BLaER1 (cell line): ENCODE data around the gene LUZP2.
A peak's percentile ranks its signal among the peaks of the same experiment; 100 is the strongest.

Experiments
- H3K27ac ChIP-seq: shearing (Covaris generic); formaldehyde crosslinking; 2 replicates; pipeline ENCODE4 v1.8.1; 2022
- H3K27me3 ChIP-seq: shearing (Covaris generic); formaldehyde crosslinking; 2 replicates; pipeline ENCODE4 v1.8.1; 2022
- H3K36me3 ChIP-seq: shearing (Covaris generic); formaldehyde crosslinking; 2 replicates; pipeline ENCODE4 v1.8.1; 2022
- H3K4me1 ChIP-seq: shearing (Covaris generic); formaldehyde crosslinking; 2 replicates; pipeline ENCODE4 v1.8.1; 2022
- H3K4me2 ChIP-seq: shearing (Covaris generic); formaldehyde crosslinking; 2 replicates; pipeline ENCODE4 v1.8.1; 2022
- H3K4me3 ChIP-seq: shearing (Covaris generic); formaldehyde crosslinking; 2 replicates; pipeline ENCODE4 v1.8.1; 2022
- H3K9ac ChIP-seq: shearing (Covaris generic); formaldehyde crosslinking; 2 replicates; pipeline ENCODE4 v1.8.1; 2022
- H3K9me3 ChIP-seq: shearing (Covaris generic); formaldehyde crosslinking; 2 replicates; pipeline ENCODE4 v1.8.1; 2022
- H4K20me1 ChIP-seq: shearing (Covaris generic); formaldehyde crosslinking; 2 replicates; pipeline ENCODE4 v1.8.1; 2022
- Cebpa-rat ChIP-seq: shearing (Covaris generic); IDR thresholded peaks from 2 replicates; pipeline ENCODE4 v1.8.1; 2022

The LUZP2 gene

GRCh38 chr11:24739637-24740036, 242.8 kb downstream of the LUZP2 start:
- H3K4me3 ChIP-seq = no peak overlapping the region
- H3K4me2 ChIP-seq = no peak overlapping the region
- no peak overlapping the region for H3K27ac ChIP-seq
- no peak for TF ChIP-seq Cebpa-rat
- H3K27me3 ChIP-seq = no peaks in the 10 kb centered on the region
- H3K4me1 ChIP-seq = peaks cover 11% of the 10 kb centered on the region
- H4K20me1 ChIP-seq = no peaks in the 10 kb centered on the region
- no peaks in the 10 kb centered on the region for H3K36me3 ChIP-seq
- no peaks in the 10 kb centered on the region for H3K9me3 ChIP-seq
- H3K9ac ChIP-seq = no peak overlapping the region

DNA sequence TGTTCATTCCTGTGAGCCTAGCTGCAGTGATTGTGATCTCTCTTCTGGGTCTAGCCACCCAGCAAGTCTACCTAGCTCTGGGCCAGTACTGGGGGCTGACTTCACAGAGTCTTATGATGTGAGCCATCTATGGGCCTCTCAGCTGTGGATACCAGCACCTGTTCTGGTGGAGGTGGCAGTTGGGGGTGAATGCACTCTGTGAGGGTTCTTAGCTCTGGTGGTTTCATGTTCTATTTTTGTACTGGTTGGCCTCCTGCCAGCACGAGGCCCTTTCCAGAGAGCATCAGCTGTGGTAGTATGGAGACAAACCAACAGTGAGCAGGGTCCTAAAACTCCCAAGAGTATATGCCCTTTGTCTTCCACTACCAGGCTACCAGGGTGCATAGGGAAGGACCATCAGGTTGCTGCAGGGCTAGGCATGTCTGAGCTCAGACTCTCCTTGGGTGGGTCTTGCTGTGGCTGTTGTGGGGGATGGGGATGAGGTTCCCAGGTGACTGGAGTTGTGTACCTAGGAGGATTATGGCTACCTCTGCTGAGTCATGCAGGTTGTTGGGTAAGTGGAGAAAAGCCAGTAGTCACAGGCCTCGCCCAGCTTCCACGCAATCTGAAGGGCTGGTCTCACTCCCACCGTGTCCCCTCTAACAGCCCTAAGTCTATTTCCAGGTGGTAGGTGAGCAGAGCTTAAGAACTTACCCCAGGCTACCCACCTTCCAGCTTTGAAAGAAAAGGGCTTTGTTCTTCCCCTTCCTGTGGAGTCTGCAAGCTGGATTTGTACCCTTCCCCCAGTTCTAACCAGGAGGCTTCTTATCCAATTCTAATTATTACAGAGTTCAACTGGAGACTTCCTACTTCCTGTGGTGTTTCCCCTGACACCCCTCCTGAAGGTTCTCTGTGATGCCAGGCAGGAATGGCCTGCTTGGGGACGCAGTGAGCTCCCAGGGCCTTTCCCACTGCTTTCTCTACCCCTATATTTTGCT, 250.7 kb downstream of the LUZP2 start:
- H3K27ac ChIP-seq = peak overlapping the region; percentile 85
- peak overlapping the region; percentile 41; the same call in 1 of the 2 replicates for H3K4me3 ChIP-seq
- H3K27me3 ChIP-seq = no peaks in the 10 kb centered on the region
- TF ChIP-seq Cebpa-rat = no peak
- no peaks in the 10 kb centered on the region for H3K9me3 ChIP-seq
- H3K4me2 ChIP-seq = peak overlapping the region; percentile 86
- H3K4me1 ChIP-seq = peaks cover 31% of the 10 kb centered on the region
- peak overlapping the region; percentile 35; the same call in 1 of the 2 replicates for H3K9ac ChIP-seq
- no peaks in the 10 kb centered on the region for H4K20me1 ChIP-seq
- no peaks in the 10 kb centered on the region for H3K36me3 ChIP-seq

DNA sequence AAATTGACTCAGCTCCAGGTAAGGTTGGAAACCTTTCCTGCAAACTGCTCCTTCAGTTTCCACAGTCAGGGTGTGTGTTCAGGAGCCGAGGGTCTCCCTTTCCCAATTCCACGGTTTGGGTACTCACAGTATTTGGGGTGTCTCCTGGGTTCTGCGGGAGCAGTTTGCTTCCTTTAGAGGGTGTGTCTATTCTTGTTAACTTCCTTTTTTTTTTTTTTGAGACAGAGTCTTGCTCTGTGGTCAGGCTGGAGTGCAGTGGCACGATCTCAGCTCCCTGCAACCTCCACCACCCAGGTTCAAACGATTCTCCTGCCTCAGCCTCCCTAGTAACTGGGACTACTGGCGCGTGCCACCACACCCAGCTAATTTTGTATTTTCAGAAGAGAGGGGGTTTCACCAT, 251.4 kb downstream of the LUZP2 start:
- H3K9me3 ChIP-seq = no peaks in the 10 kb centered on the region
- no peaks in the 10 kb centered on the region for H3K27me3 ChIP-seq
- H3K4me1 ChIP-seq = peaks cover 31% of the 10 kb centered on the region
- H3K36me3 ChIP-seq = no peaks in the 10 kb centered on the region
- H3K27ac ChIP-seq = peak overlapping the region; percentile 85
- H3K4me2 ChIP-seq = peak overlapping the region; percentile 86
- H4K20me1 ChIP-seq = no peaks in the 10 kb centered on the region
- no peak for TF ChIP-seq Cebpa-rat
- H3K9ac ChIP-seq = peak overlapping the region; percentile 35; the same call in 1 of the 2 replicates
- peak overlapping the region; percentile 41; the same call in 1 of the 2 replicates for H3K4me3 ChIP-seq

DNA sequence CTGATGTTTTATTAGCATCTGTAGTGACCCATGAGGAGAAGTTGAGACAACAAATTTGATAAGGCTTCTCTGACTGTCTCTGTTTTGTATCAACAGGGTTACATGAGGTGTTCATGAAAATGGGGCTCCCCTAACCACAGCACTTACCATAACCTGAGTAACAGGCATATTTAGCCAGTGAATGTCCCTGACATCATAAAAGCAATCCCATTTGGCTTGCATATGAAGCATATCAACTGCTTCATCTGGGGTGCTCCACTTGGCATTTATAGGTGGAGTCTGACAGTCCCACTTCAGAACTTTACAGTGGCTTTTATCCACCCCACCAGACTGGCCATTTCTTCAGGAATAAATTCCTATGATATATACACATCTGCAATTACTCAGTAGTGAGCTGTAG, 257.6 kb downstream of the LUZP2 start:
- H3K4me1 ChIP-seq = no peaks in the 10 kb centered on the region
- H3K4me2 ChIP-seq = no peak overlapping the region
- H4K20me1 ChIP-seq = no peaks in the 10 kb centered on the region
- TF ChIP-seq Cebpa-rat = no peak
- no peaks in the 10 kb centered on the region for H3K9me3 ChIP-seq
- H3K27me3 ChIP-seq = no peaks in the 10 kb centered on the region
- no peaks in the 10 kb centered on the region for H3K36me3 ChIP-seq
- H3K4me3 ChIP-seq = no peak overlapping the region
- no peak overlapping the region for H3K9ac ChIP-seq
- H3K27ac ChIP-seq = no peak overlapping the region

DNA sequence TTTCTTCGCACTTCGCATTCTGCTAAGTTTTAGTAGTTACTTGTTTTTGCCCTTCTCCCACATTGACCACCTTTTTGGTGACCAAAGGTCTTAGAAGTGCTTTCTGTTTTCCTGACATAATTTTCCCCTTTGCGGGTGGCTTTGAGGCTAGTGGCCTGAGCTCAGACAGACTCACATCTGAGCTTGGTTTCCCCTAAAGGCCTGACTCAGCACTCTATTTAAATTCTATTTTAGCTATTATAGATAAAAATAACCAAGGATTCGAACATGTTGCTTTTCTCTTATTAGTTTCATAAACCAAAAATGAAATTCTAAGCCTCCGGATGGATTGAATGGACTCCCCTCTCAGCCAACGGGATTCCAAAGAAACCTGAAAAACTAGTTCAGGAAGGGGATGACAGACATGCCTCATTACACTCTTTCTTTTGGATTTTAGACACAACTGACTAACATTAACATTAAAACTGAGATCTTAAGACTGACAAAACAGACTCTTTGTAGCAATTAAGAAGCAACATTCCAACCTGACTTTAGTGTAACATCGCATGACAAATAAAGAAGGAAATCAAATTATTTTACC, 258.5 kb downstream of the LUZP2 start:
- Histone ChIP-seq H3K4me2 (no peak overlapping the region), H3K36me3 (no peaks in the 10 kb centered on the region), H3K27me3 (no peaks in the 10 kb centered on the region), H3K4me1 (0 out of 2 replicates have a peak, but pooled peaks cover under 1% of the 10 kb centered on the region), H3K4me3 (no peak overlapping the region), H4K20me1 (no peaks in the 10 kb centered on the region), H3K9ac (no peak overlapping the region), H3K9me3 (no peaks in the 10 kb centered on the region), H3K27ac (no peak overlapping the region)
- TF ChIP-seq Cebpa-rat = no peak

GRCh38 chr11:24759742-24760141, 262.9 kb downstream of the LUZP2 start:
- H3K36me3 ChIP-seq = no peaks in the 10 kb centered on the region
- H3K9me3 ChIP-seq = no peaks in the 10 kb centered on the region
- H3K4me2 ChIP-seq = no peak overlapping the region
- no peaks in the 10 kb centered on the region for H4K20me1 ChIP-seq
- H3K27ac ChIP-seq = no peak overlapping the region
- no peaks in the 10 kb centered on the region for H3K27me3 ChIP-seq
- TF ChIP-seq Cebpa-rat = no peak
- peaks cover 8% of the 10 kb centered on the region for H3K4me1 ChIP-seq
- H3K4me3 ChIP-seq = no peak overlapping the region
- no peak overlapping the region for H3K9ac ChIP-seq

DNA sequence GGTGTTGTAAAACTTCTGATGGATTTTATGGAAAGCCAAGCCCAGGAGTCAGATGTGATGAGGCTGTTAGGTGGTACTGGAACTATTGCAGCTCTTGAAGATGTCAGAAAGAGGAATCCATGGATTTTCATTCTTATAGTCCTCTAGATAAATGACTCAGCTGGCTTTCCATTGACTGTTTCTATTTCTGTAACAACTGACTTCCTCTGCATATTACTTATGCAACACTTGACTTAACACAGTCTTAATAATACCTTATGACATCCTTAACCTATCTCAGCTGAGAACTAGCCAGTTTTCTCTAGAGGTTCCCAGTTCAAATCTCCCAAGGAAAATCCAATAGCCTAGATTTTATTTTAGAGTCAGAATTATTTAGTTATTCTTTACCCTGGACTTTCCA, 263.8 kb downstream of the LUZP2 start:
- TF ChIP-seq Cebpa-rat = no peak
- Histone ChIP-seq H3K9me3 (no peaks in the 10 kb centered on the region), H3K9ac (no peak overlapping the region), H3K4me3 (no peak overlapping the region), H3K4me1 (peaks cover 8% of the 10 kb centered on the region), H3K4me2 (peak overlapping the region; percentile 13; the same call in 1 of the 2 replicates), H3K27me3 (no peaks in the 10 kb centered on the region), H3K27ac (no peak overlapping the region), H3K36me3 (no peaks in the 10 kb centered on the region), H4K20me1 (no peaks in the 10 kb centered on the region)

GRCh38 chr11:24762076-24762475, 265.2 kb downstream of the LUZP2 start:
- Histone ChIP-seq H3K9ac (no peak overlapping the region), H3K27ac (no peak overlapping the region)

GRCh38 chr11:24767411-24767810, 270.6 kb downstream of the LUZP2 start:
- Histone ChIP-seq H3K9me3 (no peaks in the 10 kb centered on the region), H3K4me1 (no peaks in the 10 kb centered on the region), H3K4me2 (no peak overlapping the region), H4K20me1 (no peaks in the 10 kb centered on the region), H3K36me3 (no peaks in the 10 kb centered on the region), H3K9ac (no peak overlapping the region), H3K27me3 (no peaks in the 10 kb centered on the region), H3K4me3 (no peak overlapping the region), H3K27ac (no peak overlapping the region)
- TF ChIP-seq Cebpa-rat = no peak

More at GRCh38 chr11:24762076-24762475, 265.2 kb downstream of the LUZP2 start:
- H3K27me3 ChIP-seq = no peaks in the 10 kb centered on the region
- no peak overlapping the region for H3K4me3 ChIP-seq
- H3K4me1 ChIP-seq = peaks cover 8% of the 10 kb centered on the region
- no peak for TF ChIP-seq Cebpa-rat
- H3K4me2 ChIP-seq = no peak overlapping the region
- H3K36me3 ChIP-seq = no peaks in the 10 kb centered on the region
- H4K20me1 ChIP-seq = no peaks in the 10 kb centered on the region
- no peaks in the 10 kb centered on the region for H3K9me3 ChIP-seq

DNA sequence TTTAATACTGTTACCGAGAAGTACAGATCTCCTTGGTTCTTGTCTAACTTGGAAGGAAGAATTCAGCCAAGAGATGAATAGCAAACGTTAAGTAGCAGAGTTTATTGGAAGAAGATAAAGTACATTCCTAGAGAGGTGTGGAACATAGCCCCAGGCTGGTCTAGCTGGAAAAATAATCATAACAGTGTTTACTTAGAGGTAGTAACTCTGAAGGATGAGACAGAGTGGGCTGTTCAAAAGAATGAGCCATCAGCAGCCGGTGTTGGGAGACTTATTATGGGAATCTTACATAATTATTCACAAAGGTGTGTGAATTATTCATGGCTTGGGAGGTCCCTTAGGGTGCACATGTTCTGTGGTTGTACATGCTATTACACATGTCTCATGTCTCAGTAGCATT, 276.5 kb downstream of the LUZP2 start:
- H3K27ac ChIP-seq = no peak overlapping the region
- no peaks in the 10 kb centered on the region for H4K20me1 ChIP-seq
- H3K36me3 ChIP-seq = no peaks in the 10 kb centered on the region
- no peak overlapping the region for H3K4me2 ChIP-seq
- H3K4me3 ChIP-seq = no peak overlapping the region
- TF ChIP-seq Cebpa-rat = no peak
- no peak overlapping the region for H3K9ac ChIP-seq
- no peaks in the 10 kb centered on the region for H3K9me3 ChIP-seq
- H3K4me1 ChIP-seq = no peaks in the 10 kb centered on the region
- no peaks in the 10 kb centered on the region for H3K27me3 ChIP-seq
